Measurements from ENCODE around the gene MIS18BP1. TPM values are rescaled to one million over a fixed set of nuclear protein-coding genes. Genes with fewer than 3 reads are reported as not detected.

Gene MIS18BP1
- total RNA-seq, 1 experiment from 2014 or later = 21.1 TPM

DNA sequence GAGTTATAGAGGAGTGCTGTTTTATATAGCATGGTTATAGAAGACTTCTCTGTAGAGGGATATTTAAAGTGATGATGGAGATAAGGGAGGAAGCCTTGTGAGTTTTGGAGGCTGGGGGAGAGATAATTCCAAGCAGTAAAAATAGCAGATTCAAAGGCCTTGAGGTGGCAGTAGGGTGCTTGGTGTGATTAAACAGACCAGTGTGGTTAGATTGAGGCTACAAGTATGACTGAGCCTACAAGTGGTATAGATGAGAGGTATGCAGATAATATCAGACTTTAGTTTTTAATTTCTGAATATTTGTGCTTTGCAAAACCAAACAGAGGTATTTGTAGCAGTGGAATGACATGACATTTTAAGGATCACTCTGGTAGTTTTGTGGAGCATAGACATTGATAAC, 96.9 kb downstream of the MIS18BP1 start:
- no peak for DNase-seq (ENCODE audit: low read depth, low spot score)
- Histone ChIP-seq H3K36me3 (ENCODE audit: control insufficient read depth, insufficient read depth, low read length) (no peaks in the 10 kb centered on the region; the same call in 1 of the 2 replicates), H3K4me1 (ENCODE audit: control insufficient read depth, insufficient read depth, low read length) (no peaks in the 10 kb centered on the region), H3K4me3 (ENCODE audit: low read depth in 2 of 2, low read length in 2 of 2) (no peak overlapping the region), H3K27me3 (ENCODE audit: control insufficient read depth, insufficient read depth, low read length) (no peaks in the 10 kb centered on the region), H3K27ac (ENCODE audit: low read length) (no peak overlapping the region), H3K9me3 (ENCODE audit: control insufficient read depth, insufficient read depth, low read depth, low read length) (no peaks in the 10 kb centered on the region)
- no peak for ATAC-seq
- in situ Hi-C loops (cut with HindIII; ENCODE audit: low pct_unique_long_range_greater_than_20kb, low sequenced_read_pairs) (no loop called here), intact Hi-C loops (cut with micrococcal nuclease; ENCODE audit: unreplicated experiment) (no loop called here)
- CTCF ChIA-PET = no interaction called here
- no TSS peak for BruUV-seq (replicated peaks)
- POLR2A ChIA-PET = no interaction called here
- TF ChIP-seq, protein P1, sequence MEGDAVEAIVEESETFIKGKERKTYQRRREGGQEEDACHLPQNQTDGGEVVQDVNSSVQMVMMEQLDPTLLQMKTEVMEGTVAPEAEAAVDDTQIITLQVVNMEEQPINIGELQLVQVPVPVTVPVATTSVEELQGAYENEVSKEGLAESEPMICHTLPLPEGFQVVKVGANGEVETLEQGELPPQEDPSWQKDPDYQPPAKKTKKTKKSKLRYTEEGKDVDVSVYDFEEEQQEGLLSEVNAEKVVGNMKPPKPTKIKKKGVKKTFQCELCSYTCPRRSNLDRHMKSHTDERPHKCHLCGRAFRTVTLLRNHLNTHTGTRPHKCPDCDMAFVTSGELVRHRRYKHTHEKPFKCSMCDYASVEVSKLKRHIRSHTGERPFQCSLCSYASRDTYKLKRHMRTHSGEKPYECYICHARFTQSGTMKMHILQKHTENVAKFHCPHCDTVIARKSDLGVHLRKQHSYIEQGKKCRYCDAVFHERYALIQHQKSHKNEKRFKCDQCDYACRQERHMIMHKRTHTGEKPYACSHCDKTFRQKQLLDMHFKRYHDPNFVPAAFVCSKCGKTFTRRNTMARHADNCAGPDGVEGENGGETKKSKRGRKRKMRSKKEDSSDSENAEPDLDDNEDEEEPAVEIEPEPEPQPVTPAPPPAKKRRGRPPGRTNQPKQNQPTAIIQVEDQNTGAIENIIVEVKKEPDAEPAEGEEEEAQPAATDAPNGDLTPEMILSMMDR (IDR thresholded peaks at IDR 0.05) = no peak
- TF ChIP-seq POLR2AphosphoS5 (IDR thresholded peaks at IDR 0.05; ENCODE audit: low read depth, low read length) (no peak), TCF7L2 (IDR thresholded peaks at IDR 0.05; ENCODE audit: low read depth, low read length) (no peak), SIN3A (IDR thresholded peaks at IDR 0.05; ENCODE audit: borderline replicate concordance, insufficient read depth, low read depth, low read length) (no peak)
- TF ChIP-seq, protein P2, sequence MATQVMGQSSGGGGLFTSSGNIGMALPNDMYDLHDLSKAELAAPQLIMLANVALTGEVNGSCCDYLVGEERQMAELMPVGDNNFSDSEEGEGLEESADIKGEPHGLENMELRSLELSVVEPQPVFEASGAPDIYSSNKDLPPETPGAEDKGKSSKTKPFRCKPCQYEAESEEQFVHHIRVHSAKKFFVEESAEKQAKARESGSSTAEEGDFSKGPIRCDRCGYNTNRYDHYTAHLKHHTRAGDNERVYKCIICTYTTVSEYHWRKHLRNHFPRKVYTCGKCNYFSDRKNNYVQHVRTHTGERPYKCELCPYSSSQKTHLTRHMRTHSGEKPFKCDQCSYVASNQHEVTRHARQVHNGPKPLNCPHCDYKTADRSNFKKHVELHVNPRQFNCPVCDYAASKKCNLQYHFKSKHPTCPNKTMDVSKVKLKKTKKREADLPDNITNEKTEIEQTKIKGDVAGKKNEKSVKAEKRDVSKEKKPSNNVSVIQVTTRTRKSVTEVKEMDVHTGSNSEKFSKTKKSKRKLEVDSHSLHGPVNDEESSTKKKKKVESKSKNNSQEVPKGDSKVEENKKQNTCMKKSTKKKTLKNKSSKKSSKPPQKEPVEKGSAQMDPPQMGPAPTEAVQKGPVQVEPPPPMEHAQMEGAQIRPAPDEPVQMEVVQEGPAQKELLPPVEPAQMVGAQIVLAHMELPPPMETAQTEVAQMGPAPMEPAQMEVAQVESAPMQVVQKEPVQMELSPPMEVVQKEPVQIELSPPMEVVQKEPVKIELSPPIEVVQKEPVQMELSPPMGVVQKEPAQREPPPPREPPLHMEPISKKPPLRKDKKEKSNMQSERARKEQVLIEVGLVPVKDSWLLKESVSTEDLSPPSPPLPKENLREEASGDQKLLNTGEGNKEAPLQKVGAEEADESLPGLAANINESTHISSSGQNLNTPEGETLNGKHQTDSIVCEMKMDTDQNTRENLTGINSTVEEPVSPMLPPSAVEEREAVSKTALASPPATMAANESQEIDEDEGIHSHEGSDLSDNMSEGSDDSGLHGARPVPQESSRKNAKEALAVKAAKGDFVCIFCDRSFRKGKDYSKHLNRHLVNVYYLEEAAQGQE (IDR thresholded peaks at IDR 0.05; ENCODE audit: insufficient read depth in 1 of 2, low read depth in 2 of 2, low read length in 1 of 2) = no peak

Other genes with a start within 250 kb of the MIS18BP1 start
- 30.7 TPM for gene PRPF39, start 169.1 kb downstream of the MIS18BP1 start, total RNA-seq (2021; ENCODE audit: unreplicated experiment)
- 47.4 TPM for gene FKBP3, start 118.7 kb downstream of the MIS18BP1 start, total RNA-seq (2021; ENCODE audit: unreplicated experiment)
- 6.6 TPM for gene FANCM, start 117.3 kb downstream of the MIS18BP1 start, total RNA-seq (2021; ENCODE audit: unreplicated experiment)